Right kidney (tissue), 1 donor: ENCODE data around the gene LGR4.

Source experiments
- DNase-seq: peaks from one replicate; pipeline ENCODE4 v3.0.0-alpha.2; 2016

Gene LGR4

DNA sequence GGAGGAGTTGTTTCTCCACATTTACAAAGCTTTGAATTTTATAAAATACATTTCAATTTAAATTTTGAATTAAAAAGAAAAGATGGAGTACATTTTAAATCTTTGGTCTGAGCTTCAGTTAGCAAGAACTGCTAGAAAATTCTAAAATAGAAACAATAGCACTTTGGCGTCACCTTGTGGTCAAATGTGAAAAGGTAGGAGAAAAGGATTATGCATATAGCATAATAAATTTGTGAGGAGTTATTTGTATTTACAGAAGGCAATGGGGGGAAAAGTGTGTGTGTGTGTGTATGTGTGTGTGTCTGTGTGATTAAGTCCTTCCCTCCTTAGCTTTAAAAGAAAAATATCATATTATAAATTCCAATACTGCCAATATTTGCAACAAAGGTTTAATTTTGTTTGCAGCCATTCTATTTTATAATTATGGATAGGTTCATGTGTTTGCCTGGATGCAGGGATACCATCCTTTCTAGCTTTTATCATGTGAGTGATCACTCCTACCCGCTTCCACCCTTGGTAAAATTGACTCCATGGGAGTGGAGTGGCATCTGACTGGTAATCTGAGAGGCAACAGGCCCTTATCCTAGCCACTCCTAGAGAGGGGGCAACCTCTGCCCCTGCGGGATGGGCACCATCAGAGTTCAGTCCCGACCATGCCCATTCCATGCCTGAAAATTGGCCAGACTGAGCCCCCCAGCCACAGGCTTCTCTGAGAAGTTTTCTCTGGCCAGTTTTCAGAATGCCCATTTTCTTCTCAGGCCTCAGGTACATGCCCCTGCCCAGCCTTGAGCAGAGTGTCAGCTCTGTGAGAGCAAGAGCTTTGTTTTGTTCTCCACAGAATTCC, 13.6 kb upstream of the LGR4 start:
- DNase-seq, result peak; percentile 16

- no peak for DNase-seq
Observed at GRCh38 chr11:27482793-27483192, 10.2 kb upstream of the LGR4 start.

- DNase-seq, result no peak
Observed at GRCh38 chr11:27481992-27482391, 9.4 kb upstream of the LGR4 start.

- no peak for DNase-seq
Observed at GRCh38 chr11:27477831-27478230, 5.2 kb upstream of the LGR4 start.

GRCh38 chr11:27477243-27477642, 4.7 kb upstream of the LGR4 start:
- no peak for DNase-seq

GRCh38 chr11:27475622-27476021, 3.0 kb upstream of the LGR4 start:
- no peak for DNase-seq

- peak; percentile 59 for DNase-seq
Observed at GRCh38 chr11:27473017-27473406, 422 bp upstream of the LGR4 start.

DNA sequence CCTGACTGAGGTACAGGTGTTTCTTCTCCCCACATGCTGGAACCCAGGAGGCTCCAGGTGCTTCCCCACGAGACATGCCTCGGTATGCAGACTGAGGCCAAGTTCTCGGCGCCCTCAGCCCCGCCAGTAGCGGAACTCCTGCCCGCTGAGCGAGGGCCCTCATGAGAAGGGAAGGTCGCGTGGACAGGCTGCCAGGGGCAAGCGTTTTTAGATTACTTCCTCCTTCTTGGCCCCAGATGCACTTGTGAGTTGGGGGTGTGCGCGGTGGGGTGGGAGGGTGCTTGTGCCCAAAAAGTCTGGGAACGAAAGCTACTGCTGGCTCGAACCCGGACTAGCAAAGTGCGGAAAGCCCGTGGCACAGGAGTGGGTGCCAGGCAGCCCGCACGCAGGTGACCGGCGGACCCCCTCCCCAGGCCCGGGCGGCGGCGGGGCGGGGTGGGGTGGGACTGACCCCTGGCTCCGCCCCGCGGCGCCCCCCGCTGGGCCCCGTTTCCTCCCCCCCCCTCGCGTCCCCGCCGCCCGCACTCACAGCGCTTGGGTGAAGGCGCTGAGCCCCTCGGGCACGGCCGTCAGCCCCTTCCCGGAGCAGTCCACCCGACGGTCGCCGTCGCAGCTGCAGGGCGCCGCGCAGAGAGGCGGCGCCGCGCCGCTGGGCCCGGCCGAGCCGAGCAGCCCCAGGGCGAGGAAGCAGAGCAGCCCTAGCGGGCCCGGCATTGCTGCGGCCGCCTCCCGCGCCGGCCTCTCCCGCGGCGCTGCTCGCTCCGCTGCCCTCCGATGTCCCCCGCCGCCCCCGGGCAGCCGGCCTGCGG, 797 bp downstream of the LGR4 start:
- DNase-seq, result peak; percentile 70

- no peak for DNase-seq
Observed at GRCh38 chr11:27470826-27471588, 1.6 kb downstream of the LGR4 start.

DNA sequence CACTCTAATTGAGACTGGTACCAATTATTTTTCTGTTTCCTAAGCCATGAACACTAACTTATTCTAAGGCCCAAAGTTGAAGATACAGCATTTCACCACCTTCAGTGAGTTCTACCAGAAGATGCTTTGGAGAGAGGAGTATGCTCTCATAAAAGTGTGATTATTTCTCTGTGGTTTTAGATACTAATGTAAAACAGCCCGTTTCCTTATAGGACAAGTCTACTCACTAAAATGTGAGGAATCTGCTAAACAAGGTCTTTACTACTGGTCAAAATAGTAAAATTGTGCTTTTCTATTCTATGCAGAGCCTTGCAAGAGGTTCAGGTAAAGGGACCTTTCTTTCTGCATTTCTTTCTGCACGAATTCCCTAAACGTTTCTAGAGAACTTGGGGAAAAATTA, 2.4 kb downstream of the LGR4 start:
- no peak for DNase-seq

GRCh38 chr11:27468995-27469695, 3.4 kb downstream of the LGR4 start:
- DNase-seq, result no peak

DNA sequence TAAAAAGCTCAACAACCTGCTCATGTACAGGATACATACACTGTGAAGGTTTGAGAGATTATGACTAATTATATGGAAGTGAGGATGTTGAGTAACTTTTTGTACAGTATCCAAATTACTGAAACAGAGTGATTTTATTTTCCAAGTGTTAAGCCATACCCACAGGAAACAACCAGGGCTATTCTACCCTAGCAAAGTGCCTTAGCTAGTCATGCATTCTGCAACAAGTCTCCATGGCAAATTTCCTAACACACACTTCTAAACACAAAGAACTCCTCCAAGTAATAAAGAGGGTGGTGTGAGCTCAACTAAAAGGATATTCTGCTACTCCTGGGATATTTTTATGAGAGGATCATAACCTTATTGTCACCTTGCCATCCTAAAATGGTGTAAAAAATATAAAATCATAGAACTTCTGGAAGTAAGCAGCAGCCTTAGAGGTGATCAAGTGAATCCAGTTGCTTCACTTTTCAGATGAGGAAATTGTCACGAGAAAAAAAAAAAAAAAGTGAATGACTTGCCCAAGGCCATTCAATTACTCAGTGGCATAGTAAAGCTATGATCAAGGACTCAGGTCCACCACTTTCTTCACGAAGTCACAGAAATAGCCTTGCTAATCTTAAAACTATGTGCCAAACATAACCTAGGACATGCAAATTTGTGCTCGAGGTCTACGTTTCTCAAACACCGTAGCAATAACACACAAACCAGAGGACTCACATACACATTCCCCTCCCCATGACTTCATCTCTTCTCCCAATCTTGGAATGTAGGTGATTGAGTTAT, 4.2 kb downstream of the LGR4 start:
- DNase-seq, result no peak

DNA sequence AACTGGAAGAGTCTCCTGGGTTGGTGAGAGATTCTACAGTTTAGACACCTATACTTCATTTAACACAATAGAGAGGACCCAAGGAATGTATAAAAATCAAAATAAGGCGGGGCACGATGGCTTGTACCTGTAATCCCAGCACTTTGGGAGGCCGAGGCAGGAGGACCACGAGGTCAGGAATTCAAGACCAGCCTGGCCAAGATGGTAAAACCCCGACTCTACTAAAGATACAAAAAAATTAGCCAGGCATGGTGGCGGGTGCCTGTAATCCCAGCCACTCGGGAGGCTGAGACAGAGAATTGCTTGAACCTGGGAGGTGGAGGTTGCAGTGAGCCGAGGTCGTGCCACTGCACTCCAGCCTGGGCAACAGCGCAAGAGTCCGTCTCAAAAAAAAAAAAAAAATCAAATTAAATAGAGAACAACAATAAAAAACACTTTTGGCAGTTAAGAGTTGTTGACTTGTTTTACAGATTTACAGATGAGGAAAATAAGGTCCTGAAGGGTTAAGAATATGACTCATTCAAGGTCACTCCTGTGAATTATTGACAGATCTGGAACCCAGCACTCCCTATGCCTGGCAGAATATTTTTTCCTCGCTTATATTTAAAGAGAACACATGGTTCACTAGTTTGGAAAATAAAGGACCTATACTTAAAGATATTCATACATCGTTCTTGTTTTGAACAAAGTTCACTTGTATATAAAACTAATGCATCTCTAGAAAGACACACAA, 5.2 kb downstream of the LGR4 start:
- no peak for DNase-seq

- DNase-seq, result no peak
Observed at GRCh38 chr11:27466363-27466762, 6.2 kb downstream of the LGR4 start.

DNA sequence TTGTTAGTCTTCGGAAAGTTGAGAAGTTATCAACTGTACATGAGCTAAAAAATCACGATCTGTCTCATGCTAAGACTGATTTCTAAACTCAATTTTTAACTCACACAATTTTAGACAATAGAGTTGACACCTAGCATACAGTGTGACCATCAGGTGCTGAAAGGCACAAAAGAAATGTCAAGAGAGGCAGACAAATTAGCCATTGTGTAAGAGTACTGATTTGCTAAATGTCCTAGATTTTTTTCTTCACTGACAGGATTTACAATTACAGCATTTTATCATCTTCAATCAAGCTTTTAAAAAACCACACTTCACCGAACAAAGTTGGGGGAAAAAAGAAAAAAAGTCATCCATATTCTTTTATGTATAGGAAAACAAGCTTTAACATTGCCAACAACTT, 7.0 kb downstream of the LGR4 start:
- DNase-seq, result no peak

DNA sequence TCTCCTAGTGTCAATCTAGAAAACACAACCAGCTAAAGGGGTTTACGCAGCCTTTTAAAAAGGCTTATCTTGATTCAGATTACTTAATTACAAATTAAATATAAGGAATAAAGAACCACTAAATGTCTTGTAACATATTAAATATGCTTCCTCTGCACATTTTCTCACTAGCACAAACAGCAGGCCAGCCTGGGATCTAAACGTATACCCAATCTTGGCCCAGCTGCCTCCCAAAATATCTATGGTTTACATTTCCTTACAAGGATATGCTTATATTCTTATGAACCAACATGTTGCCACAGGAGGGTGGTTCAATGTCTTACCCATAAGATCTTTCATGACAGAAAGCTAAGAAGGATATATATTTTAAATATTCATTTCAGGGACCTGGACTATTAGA, 7.7 kb downstream of the LGR4 start:
- DNase-seq, result no peak

GRCh38 chr11:27464289-27464696, 8.3 kb downstream of the LGR4 start:
- DNase-seq, result no peak

DNA sequence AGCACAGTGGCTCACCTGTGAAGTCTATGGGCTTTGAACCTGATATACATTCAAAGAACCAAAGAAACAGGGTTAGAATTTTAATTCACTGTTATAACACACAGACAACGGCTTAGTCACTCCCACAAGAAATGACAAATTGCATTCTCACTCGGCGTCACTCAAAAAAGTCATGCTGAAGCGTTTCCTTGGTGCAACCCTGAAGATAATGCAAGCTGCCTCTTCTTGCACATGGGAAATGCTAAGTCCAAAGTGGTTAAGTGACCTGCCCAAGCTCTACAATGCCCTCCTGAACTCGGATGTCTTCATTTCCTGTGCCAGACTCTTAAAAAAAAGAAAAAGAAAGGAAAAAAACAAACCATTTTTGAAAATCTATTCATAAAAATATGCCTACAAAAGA, 10.0 kb downstream of the LGR4 start:
- no peak for DNase-seq

DNA sequence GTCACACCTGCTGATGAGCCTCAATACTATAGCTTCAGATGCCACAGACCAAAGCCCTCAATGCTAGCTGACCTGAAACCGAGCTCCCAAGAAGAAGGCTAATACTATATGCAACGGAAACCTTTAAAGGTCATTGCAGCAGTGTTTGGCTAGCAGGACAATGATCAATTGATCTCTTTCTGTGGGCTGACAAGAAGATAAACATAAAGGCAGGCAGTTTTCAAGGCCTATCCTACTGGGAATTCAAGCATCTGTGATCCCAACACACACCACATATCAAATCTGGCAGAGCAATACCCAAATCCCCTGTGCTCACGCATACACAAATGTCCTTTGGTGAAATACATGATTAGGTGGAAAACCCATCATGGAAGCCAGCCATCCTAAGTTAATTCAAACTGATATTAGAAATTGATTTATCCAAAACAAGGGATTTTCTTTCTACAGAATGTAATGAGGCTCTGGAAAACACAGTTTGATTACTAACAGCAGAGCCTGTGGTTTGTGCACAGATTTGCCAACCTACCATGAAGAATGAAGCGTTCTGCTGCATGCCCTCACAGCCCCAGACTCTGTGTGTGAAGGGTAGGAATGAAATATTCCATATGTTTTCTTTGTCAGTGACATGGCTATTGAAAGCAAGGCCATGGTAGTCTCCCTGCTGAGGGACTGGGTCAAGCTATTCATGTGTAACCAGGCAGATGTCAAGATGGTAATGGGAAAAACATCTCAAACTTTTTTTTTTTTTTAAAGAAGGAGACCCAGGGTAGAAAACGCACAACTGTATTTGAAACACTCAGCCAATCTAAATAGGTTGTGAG, 12.2 kb downstream of the LGR4 start:
- DNase-seq, result no peak

DNA sequence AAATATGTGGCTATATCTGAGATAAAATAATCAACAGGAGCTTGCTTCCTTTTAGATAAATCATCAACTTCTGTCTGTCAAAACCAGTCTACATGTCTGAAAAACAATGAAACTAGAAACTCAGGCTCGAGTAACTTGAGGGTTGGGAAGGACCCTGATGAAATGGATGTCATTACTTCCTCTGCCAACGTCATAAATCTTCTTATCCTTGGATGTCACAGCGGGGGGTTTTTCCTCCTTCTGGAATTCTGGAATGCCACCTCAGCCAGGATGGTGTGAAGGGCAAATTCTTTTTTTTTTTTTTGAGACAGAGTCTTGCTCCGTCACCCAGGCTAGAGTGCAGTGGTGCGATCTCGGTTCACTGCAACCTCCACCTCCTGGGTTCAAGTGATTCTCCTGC, 13.4 kb downstream of the LGR4 start:
- no peak for DNase-seq
